ENCODE results near the gene MAF.

GRCh38 chr16:79563921-79564320 lies 36.6 kb downstream of the MAF start:
- TF ChIP-seq, protein P1, sequence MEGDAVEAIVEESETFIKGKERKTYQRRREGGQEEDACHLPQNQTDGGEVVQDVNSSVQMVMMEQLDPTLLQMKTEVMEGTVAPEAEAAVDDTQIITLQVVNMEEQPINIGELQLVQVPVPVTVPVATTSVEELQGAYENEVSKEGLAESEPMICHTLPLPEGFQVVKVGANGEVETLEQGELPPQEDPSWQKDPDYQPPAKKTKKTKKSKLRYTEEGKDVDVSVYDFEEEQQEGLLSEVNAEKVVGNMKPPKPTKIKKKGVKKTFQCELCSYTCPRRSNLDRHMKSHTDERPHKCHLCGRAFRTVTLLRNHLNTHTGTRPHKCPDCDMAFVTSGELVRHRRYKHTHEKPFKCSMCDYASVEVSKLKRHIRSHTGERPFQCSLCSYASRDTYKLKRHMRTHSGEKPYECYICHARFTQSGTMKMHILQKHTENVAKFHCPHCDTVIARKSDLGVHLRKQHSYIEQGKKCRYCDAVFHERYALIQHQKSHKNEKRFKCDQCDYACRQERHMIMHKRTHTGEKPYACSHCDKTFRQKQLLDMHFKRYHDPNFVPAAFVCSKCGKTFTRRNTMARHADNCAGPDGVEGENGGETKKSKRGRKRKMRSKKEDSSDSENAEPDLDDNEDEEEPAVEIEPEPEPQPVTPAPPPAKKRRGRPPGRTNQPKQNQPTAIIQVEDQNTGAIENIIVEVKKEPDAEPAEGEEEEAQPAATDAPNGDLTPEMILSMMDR (conservative IDR thresholded peaks at IDR 0.05; ENCODE audit: low read depth, low read length), result no peak
- no peak for TF ChIP-seq ELK1 (IDR thresholded peaks at IDR 0.05; ENCODE audit: borderline replicate concordance, low read depth, low read length)
- no peak for TF ChIP-seq CHD1 (IDR thresholded peaks at IDR 0.05; ENCODE audit: low read depth, low read length)
- TF ChIP-seq, protein P2, sequence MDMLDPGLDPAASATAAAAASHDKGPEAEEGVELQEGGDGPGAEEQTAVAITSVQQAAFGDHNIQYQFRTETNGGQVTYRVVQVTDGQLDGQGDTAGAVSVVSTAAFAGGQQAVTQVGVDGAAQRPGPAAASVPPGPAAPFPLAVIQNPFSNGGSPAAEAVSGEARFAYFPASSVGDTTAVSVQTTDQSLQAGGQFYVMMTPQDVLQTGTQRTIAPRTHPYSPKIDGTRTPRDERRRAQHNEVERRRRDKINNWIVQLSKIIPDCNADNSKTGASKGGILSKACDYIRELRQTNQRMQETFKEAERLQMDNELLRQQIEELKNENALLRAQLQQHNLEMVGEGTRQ (IDR thresholded peaks at IDR 0.05; ENCODE audit: low read depth, low read length), result no peak
- TF ChIP-seq RFX5 (IDR thresholded peaks at IDR 0.05; ENCODE audit: low read depth, low read length), result no peak
- no peak for TF ChIP-seq SMC3 (IDR thresholded peaks at IDR 0.05; ENCODE audit: low read depth, low read length)
- no peak for TF ChIP-seq MAZ (IDR thresholded peaks at IDR 0.05; ENCODE audit: borderline replicate concordance, low read depth, low read length)
- TF ChIP-seq CEBPB (IDR thresholded peaks at IDR 0.05; ENCODE audit: low read depth, low read length), result no peak
- TF ChIP-seq RAD21 (IDR thresholded peaks at IDR 0.05; ENCODE audit: low read length), result no peak
- no peak for TF ChIP-seq RCOR1 (IDR thresholded peaks at IDR 0.05; ENCODE audit: insufficient replicate concordance, low read length)
- TF ChIP-seq BHLHE40 (IDR thresholded peaks at IDR 0.05; ENCODE audit: low read depth, low read length), result no peak
- TF ChIP-seq POLR2A (IDR thresholded peaks at IDR 0.05; ENCODE audit: low read depth, low read length), result no peak
- no peak for TF ChIP-seq MXI1 (IDR thresholded peaks at IDR 0.05; ENCODE audit: borderline replicate concordance, low read depth, low read length)

All from IMR-90 (cell line).